OCI-LY7 (cell line): Measurements from ENCODE around the gene E4F1.

ENCODE experiments used
- EZH2phosphoT487 ChIP-seq: fragments of 200-600 bp; sonication (generic); IDR thresholded peaks from 2 replicates; pipeline ENCODE4 v1.6.1; 2018; ENCODE audit warnings: low read depth, borderline replicate concordance, mild to moderate bottlenecking, mixed run types, antibody characterized with exemption, low read length, moderate library complexity, mixed read lengths
- TF ChIP-seq, protein P1 (sequence below): fragments of 200-600 bp; sonication (generic); conservative IDR thresholded peaks from 2 replicates; pipeline ENCODE4 v1.5.1; 2014; ENCODE audit warnings: mild to moderate bottlenecking, antibody characterized with exemption, low read length, moderate library complexity, mixed read lengths

DNA sequence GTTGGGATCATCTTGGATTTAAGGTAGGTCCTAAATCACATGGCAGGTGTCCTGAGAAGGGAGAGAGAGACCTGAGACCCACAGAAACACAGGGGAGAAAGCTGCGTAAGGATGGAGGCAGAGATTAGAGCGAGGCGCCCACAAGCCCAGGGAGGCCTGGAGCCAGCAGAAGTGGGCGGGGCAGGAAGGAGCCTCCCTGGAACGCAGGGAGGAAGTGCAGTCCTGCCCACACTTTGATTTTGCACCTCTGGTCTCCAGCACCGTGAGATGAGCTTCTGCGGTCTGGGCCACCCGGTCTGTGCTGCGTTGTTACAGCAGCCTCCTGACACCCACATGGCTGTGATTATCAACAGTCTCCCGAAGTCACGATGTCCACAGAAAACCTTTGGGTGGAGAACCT is 19.2 kb downstream of the E4F1 start:
- TF ChIP-seq, protein P1, sequence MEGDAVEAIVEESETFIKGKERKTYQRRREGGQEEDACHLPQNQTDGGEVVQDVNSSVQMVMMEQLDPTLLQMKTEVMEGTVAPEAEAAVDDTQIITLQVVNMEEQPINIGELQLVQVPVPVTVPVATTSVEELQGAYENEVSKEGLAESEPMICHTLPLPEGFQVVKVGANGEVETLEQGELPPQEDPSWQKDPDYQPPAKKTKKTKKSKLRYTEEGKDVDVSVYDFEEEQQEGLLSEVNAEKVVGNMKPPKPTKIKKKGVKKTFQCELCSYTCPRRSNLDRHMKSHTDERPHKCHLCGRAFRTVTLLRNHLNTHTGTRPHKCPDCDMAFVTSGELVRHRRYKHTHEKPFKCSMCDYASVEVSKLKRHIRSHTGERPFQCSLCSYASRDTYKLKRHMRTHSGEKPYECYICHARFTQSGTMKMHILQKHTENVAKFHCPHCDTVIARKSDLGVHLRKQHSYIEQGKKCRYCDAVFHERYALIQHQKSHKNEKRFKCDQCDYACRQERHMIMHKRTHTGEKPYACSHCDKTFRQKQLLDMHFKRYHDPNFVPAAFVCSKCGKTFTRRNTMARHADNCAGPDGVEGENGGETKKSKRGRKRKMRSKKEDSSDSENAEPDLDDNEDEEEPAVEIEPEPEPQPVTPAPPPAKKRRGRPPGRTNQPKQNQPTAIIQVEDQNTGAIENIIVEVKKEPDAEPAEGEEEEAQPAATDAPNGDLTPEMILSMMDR = no peak
- no peak for TF ChIP-seq EZH2phosphoT487
